ENCODE data around the gene FYN. TPM values are rescaled to one million over a fixed set of nuclear protein-coding genes. Genes with fewer than 3 reads are reported as not detected.

The FYN gene
- total and polyA plus RNA-seq, 2 of the 4 experiments (the other 2 are of a cell fraction), result 30.8 to 36.4 TPM

- TF ChIP-seq RFX5 (IDR thresholded peaks at IDR 0.05; ENCODE audit: low read depth, low read length), result no peak
- no peak for TF ChIP-seq CHD1 (IDR thresholded peaks at IDR 0.05; ENCODE audit: low read depth, low read length)
- TF ChIP-seq POLR2A (IDR thresholded peaks at IDR 0.05; ENCODE audit: low read depth, low read length), result no peak
Observed at GRCh38 chr6:111806561-111807497, 66.4 kb downstream of the FYN start (continued).

GRCh38 chr6:111806165-111806547, 67.1 kb downstream of the FYN start:
- ChIA-PET POLR2A (ENCODE audit: unreplicated experiment) (no interaction called here), CTCF (interaction anchor here (0.7 to 0.8 kb wide), 2 partner anchors 13 to 18 kb away, joined by 3 read pairs; no protein-coding TSS in a partner anchor)
- ATAC-seq (ENCODE audit: low read depth), result no peak
- in situ Hi-C loops (cut with MboI; ENCODE audit: low sequenced_read_pairs) (no loop called here), intact Hi-C loops (cut with micrococcal nuclease) (loop anchor here (10.0 kb wide), 1 partner anchor 81 kb away; no protein-coding TSS in a partner anchor), dilution Hi-C loops (cut with HindIII; ENCODE audit: low sequenced_read_pairs, unreplicated experiment) (no loop called here)
- Histone ChIP-seq H2BK120ac (ENCODE audit: low read depth, low read length) (peak overlapping the region; percentile 3; the same call in 1 of the 2 replicates), H3K9ac (ENCODE audit: low read depth, low read length) (no peak overlapping the region), H3K27ac (ENCODE audit: insufficient read depth, low read length) (no peak overlapping the region), H2AK9ac (replicated peaks; ENCODE audit: low read depth, low read length, poor library complexity) (no peak overlapping the region), H2AK5ac (ENCODE audit: low read depth, low read length) (peak overlapping the region; percentile 62), H2BK20ac (ENCODE audit: low read depth, low read length) (no peak overlapping the region; the same call in 1 of the 2 replicates), H3K9me1 (ENCODE audit: insufficient read depth, low read length) (peaks cover 24% of the 10 kb centered on the region), H4K5ac (ENCODE audit: low read depth, low read length) (no peak overlapping the region), H4K91ac (ENCODE audit: insufficient read depth, low read depth, low read length) (peak overlapping the region; percentile 10; the same call in 1 of the 2 replicates), H3K14ac (replicated peaks; ENCODE audit: low read depth, low read length) (peak overlapping the region; percentile 77), H3K4me1 (ENCODE audit: control insufficient read depth, insufficient read depth, low read length) (peaks cover 27% of the 10 kb centered on the region), H3K36me3 (ENCODE audit: control insufficient read depth, insufficient read depth, low read length) (no peaks in the 10 kb centered on the region), H3K79me1 (ENCODE audit: low read depth in 1 of 2, low read length in 2 of 2) (peaks cover 16 to 31% of the 10 kb centered on the region in 2 experiments), H3K18ac (ENCODE audit: low read depth, low read length) (peak overlapping the region; percentile 39; the same call in 1 of the 2 replicates), H3K9me3 (ENCODE audit: control insufficient read depth, insufficient read depth, low read length) (no peaks in the 10 kb centered on the region), H4K8ac (ENCODE audit: low read depth in 2 of 2, low read length in 2 of 2) (peak overlapping the region; percentile 20 to 42; a peak in 2 of 4 replicates), H3K4me2 (ENCODE audit: low read depth, low read length) (no peak overlapping the region; the same call in 1 of the 2 replicates), H2BK5ac (ENCODE audit: low read depth, low read length, poor library complexity, severe bottlenecking) (no peak overlapping the region), H3K23ac (ENCODE audit: low read depth, low read length) (peak overlapping the region; percentile 0; the same call in 1 of the 2 replicates), H3K27me3 (ENCODE audit: control insufficient read depth, insufficient read depth, low read length) (no peaks in the 10 kb centered on the region), H3K4me3 (ENCODE audit: insufficient read depth, low read depth, low read length) (no peak overlapping the region), H2BK15ac (ENCODE audit: low read depth, low read length) (0 out of 3 replicates have a peak overlapping the region, but pooled peaks have one; percentile 20), H2AFZ (replicated peaks; ENCODE audit: low read length, poor library complexity) (peak overlapping the region; percentile 51), H3K56ac (ENCODE audit: extremely low read depth, insufficient read depth, low read length) (no peak overlapping the region), H3K4ac (ENCODE audit: low read depth, low read length) (no peak overlapping the region), H4K20me1 (ENCODE audit: insufficient read depth, low read length) (peaks cover 16% of the 10 kb centered on the region; the same call in 1 of the 2 replicates)
- DNase-seq, result no peak
- no TSS peak for BruUV-seq (replicated peaks)
- no CpG with 5 or more reads among the region's 5 CpGs for WGBS, 2 experiments (ENCODE audit: extremely low coverage in 2 of 2, insufficient read length in 1 of 2)
- TF ChIP-seq FOS (IDR thresholded peaks at IDR 0.05; ENCODE audit: low read depth, low read length) (no peak), MAFK (IDR thresholded peaks at IDR 0.05; ENCODE audit: low read depth, low read length) (no peak), USF2 (IDR thresholded peaks at IDR 0.05; ENCODE audit: low read depth, low read length) (no peak), RCOR1 (IDR thresholded peaks at IDR 0.05; ENCODE audit: insufficient replicate concordance, low read length) (no peak), CEBPB (IDR thresholded peaks at IDR 0.05; ENCODE audit: low read depth, low read length) (no peak), NFE2L2 (IDR thresholded peaks at IDR 0.05; ENCODE audit: low read depth, low read length) (no peak), BHLHE40 (IDR thresholded peaks at IDR 0.05; ENCODE audit: low read depth, low read length) (no peak), SMC3 (IDR thresholded peaks at IDR 0.05; ENCODE audit: low read depth, low read length) (no peak), CTCF (conservative IDR thresholded peaks at IDR 0.05; ENCODE audit: low read depth, low read length) (no peak), RFX5 (IDR thresholded peaks at IDR 0.05; ENCODE audit: low read depth, low read length) (no peak), MXI1 (IDR thresholded peaks at IDR 0.05; ENCODE audit: borderline replicate concordance, low read depth, low read length) (no peak), POLR2A (IDR thresholded peaks at IDR 0.05; ENCODE audit: low read depth, low read length) (no peak)

All from IMR-90 (cell line).